H1 (cell line): ENCODE data around the gene PRAMEF9. TPM values are rescaled to one million over a fixed set of nuclear protein-coding genes. Genes with fewer than 3 reads are reported as not detected.
"Not testable (repeated sequence)": the region's sequence is repeated elsewhere in the genome, so short reads cannot be mapped to it uniquely, and the experiment has no call there.

Experiments
- CTCF ChIA-PET: fragments of 300-600 bp; sonication (Branson Sonifier 250); formaldehyde crosslinking; loops from one replicate; lab custom pipeline; 2021; ENCODE audit not compliant: partially characterized antibody; lab: Charles Lee
- POLR2A ChIA-PET: fragments of 300-600 bp; sonication (Branson Sonifier 250); formaldehyde crosslinking; loops from one replicate; lab custom pipeline; 2021; ENCODE audit warnings: inconsistent platforms; ENCODE audit not compliant: partially characterized antibody; lab: Charles Lee
- DNase-seq, 2 experiments: peaks; one replicate each; pipeline versions ENCODE4 v3.0.0 to v3.0.0-alpha.2; 2010 to 2022; ENCODE audit warnings: low spot score in 2 of 2, low read depth in 1 of 2, mixed read lengths in 1 of 2
- FAIRE-seq: peaks from 2 replicates; lab custom pipeline; 2011; peaks lifted over from hg19 to GRCh38; lab: Jason Lieb, UNC
- H2AFZ ChIP-seq: 2 replicates; pipeline ENCODE4 v1.8.1; 2012; ENCODE audit warnings: low read length, inconsistent platforms
- H2AK5ac ChIP-seq: 2 replicates; pipeline ENCODE4 v1.6.1; 2013; ENCODE audit warnings: low read depth, low read length
- H2BK120ac ChIP-seq: replicated peaks from 2 replicates; pipeline ENCODE3; 2013; ENCODE audit warnings: low read depth, low read length, inconsistent platforms
- H2BK12ac ChIP-seq: 2 replicates; pipeline ENCODE4 v1.6.1; 2013; ENCODE audit warnings: low read depth, low read length
- H2BK15ac ChIP-seq: 2 replicates; pipeline ENCODE4 v1.6.1; 2013; ENCODE audit warnings: low read length
- H2BK20ac ChIP-seq: 2 replicates; pipeline ENCODE4 v1.6.1; 2013; ENCODE audit warnings: low read length
- H2BK5ac ChIP-seq: 2 replicates; pipeline ENCODE4 v1.6.1; 2013; ENCODE audit warnings: low read depth, low read length
- H3K14ac ChIP-seq: 2 replicates; pipeline ENCODE4 v1.6.1; 2013; ENCODE audit warnings: inconsistent platforms; ENCODE audit not compliant: insufficient read length
- H3K18ac ChIP-seq: 2 replicates; pipeline ENCODE4 v1.6.1; 2013; ENCODE audit warnings: low read length; ENCODE audit errors: extremely low read depth
- H3K23ac ChIP-seq: 2 replicates; pipeline ENCODE4 v1.6.1; 2013; ENCODE audit warnings: inconsistent platforms; ENCODE audit not compliant: insufficient read length
- H3K23me2 ChIP-seq: 2 replicates; pipeline ENCODE4 v1.6.1; 2013; ENCODE audit warnings: low read depth, low read length
- H3K27ac ChIP-seq: 2 replicates; pipeline ENCODE4 v1.6.1; 2011; ENCODE audit warnings: low read depth, low read length, inconsistent platforms
- H3K27me3 ChIP-seq, 4 experiments: replicated peaks in 1 of 4; 1 replicate in 1 of 4; 2 replicates in 3 of 4; pipeline versions ENCODE4 v1.6.1 to v1.8.1; 2011 to 2013; ENCODE audit warnings: low read length in 3 of 4, mild to moderate bottlenecking in 3 of 4, inconsistent platforms in 2 of 4, mixed read lengths in 2 of 4, moderate library complexity in 1 of 4; ENCODE audit not compliant: control insufficient read depth in 3 of 4, insufficient read depth in 3 of 4; ENCODE audit errors: extremely low read depth in 1 of 4
- H3K36me3 ChIP-seq, 4 experiments: 2 replicates each; pipeline versions ENCODE4 v1.6.1 to v1.8.1; 2011 to 2013; ENCODE audit warnings: mild to moderate bottlenecking in 4 of 4, low read length in 3 of 4, moderate library complexity in 2 of 4, control low read depth in 1 of 4, inconsistent platforms in 1 of 4; ENCODE audit not compliant: insufficient read depth in 4 of 4, control insufficient read depth in 2 of 4
- H3K4ac ChIP-seq: replicated peaks from 2 replicates; pipeline ENCODE3; 2013; ENCODE audit warnings: low read length, low read depth, mixed read lengths, inconsistent platforms; ENCODE audit not compliant: insufficient read length
- H3K4me1 ChIP-seq, 4 experiments: replicated peaks in 1 of 4; 1 replicate in 1 of 4; 2 replicates in 3 of 4; pipeline versions ENCODE4 v1.6.1 to v1.8.1; 2011 to 2013; ENCODE audit warnings: low read length in 3 of 4, inconsistent platforms in 2 of 4, mixed read lengths in 1 of 4; ENCODE audit not compliant: insufficient read depth in 4 of 4, control insufficient read depth in 3 of 4
- H3K4me2 ChIP-seq, 2 experiments: 2 replicates each; pipeline versions ENCODE4 v1.6.1 to v1.8.1; 2011 to 2013; ENCODE audit warnings: low read depth in 2 of 2, low read length in 2 of 2, control low read depth in 1 of 2, inconsistent platforms in 1 of 2, mild to moderate bottlenecking in 1 of 2; ENCODE audit not compliant: insufficient read depth in 1 of 2
- H3K4me3 ChIP-seq, 4 experiments: fragments of 200-600, 300-600 bp in 1 of 4; sonication (generic), shearing (Covaris generic), sonication (Bioruptor Twin) in 1 of 4; 2 replicates each; pipeline versions ENCODE4 v1.5.1 to v1.8.1; 2011 to 2016; ENCODE audit warnings: low read length in 4 of 4, low read depth in 3 of 4, control low read depth in 2 of 4, inconsistent platforms in 2 of 4, mild to moderate bottlenecking in 2 of 4, mixed read lengths in 1 of 4, moderate library complexity in 1 of 4; ENCODE audit not compliant: insufficient read depth in 2 of 4; ENCODE audit errors: extremely low read depth in 1 of 4
- H3K56ac ChIP-seq: replicated peaks from 2 replicates; pipeline ENCODE3; 2013; ENCODE audit warnings: low read depth, mild to moderate bottlenecking, mixed read lengths, low read length, inconsistent platforms; ENCODE audit not compliant: insufficient read length
- H3K79me1 ChIP-seq: 2 replicates; pipeline ENCODE4 v1.6.1; 2013; ENCODE audit warnings: low read depth, low read length, control low read depth
- H3K79me2 ChIP-seq, 2 experiments: 2 replicates each; pipeline versions ENCODE4 v1.6.1 to v1.8.1; 2012 to 2013; ENCODE audit warnings: low read length in 2 of 2, mild to moderate bottlenecking in 2 of 2, inconsistent platforms in 1 of 2; ENCODE audit not compliant: insufficient read depth in 2 of 2, control insufficient read depth in 1 of 2
- H3K9ac ChIP-seq, 4 experiments: replicated peaks in 1 of 4; 1 replicate in 1 of 4; 2 replicates in 3 of 4; pipeline versions ENCODE4 v1.6.1 to v1.8.1; 2011 to 2013; ENCODE audit warnings: low read depth in 3 of 4, low read length in 3 of 4, control low read depth in 2 of 4, mild to moderate bottlenecking in 2 of 4, moderate library complexity in 2 of 4, inconsistent platforms in 1 of 4; ENCODE audit errors: extremely low read depth in 1 of 4
- H3K9me3 ChIP-seq, 2 experiments: 2 replicates each; pipeline versions ENCODE4 v1.6.1 to v1.8.1; 2012 to 2013; ENCODE audit warnings: mild to moderate bottlenecking in 2 of 2, moderate library complexity in 2 of 2, control low read depth in 1 of 2, inconsistent platforms in 1 of 2, low read depth in 1 of 2, low read length in 1 of 2, mixed read lengths in 1 of 2; ENCODE audit not compliant: insufficient read depth in 2 of 2
- H4K20me1 ChIP-seq, 2 experiments: replicated peaks in 1 of 2; 2 replicates each; pipeline versions ENCODE3 to v1.8.1; 2011 to 2013; ENCODE audit warnings: inconsistent platforms in 2 of 2, low read length in 2 of 2, mild to moderate bottlenecking in 1 of 2; ENCODE audit not compliant: insufficient read depth in 2 of 2, control insufficient read depth in 1 of 2
- H4K5ac ChIP-seq: 2 replicates; pipeline ENCODE4 v1.6.1; 2013; ENCODE audit warnings: low read length, low read depth, mixed read lengths, inconsistent platforms; ENCODE audit not compliant: insufficient read length
- H4K8ac ChIP-seq: 2 replicates; pipeline ENCODE4 v1.8.0; 2013; ENCODE audit warnings: mild to moderate bottlenecking, moderate library complexity, low read length, inconsistent platforms; ENCODE audit not compliant: insufficient read depth; ENCODE audit errors: extremely low read depth
- H4K91ac ChIP-seq: replicated peaks from 2 replicates; pipeline ENCODE3; 2013; ENCODE audit warnings: low read length, mixed read lengths, inconsistent platforms; ENCODE audit not compliant: insufficient read length
- WGBS, 2 experiments: shearing (Covaris generic) in 1 of 2; methylation state at CpG; one replicate each; pipeline versions ENCODE4 v1.1.6 to v1.1.7; 2013 to 2015; ENCODE audit warnings: low lambda C conversion rate in 2 of 2, mixed read lengths in 2 of 2, inconsistent platforms in 1 of 2, low coverage in 1 of 2, missing lambda C conversion rate in 1 of 2; ENCODE audit not compliant: insufficient replicate concordance in 2 of 2, insufficient coverage in 1 of 2, insufficient read length in 1 of 2; ENCODE audit errors: extremely low coverage in 1 of 2, missing lambda C conversion rate in 1 of 2; 5-methylcytosine and 5-hydroxymethylcytosine counted together
- polyA plus RNA-seq, 7 experiments: library from polyadenylated mRNA; depleted of rRNA in 3 of 7; stranded (reverse) in 5 of 7; unstranded in 2 of 7; fragments of >200 nt in 5 of 7; fragments of 200-250 nt in 2 of 7; gene quantifications; 1 replicate in 5 of 7; 2 replicates in 1 of 7; 4 replicates in 1 of 7; pipeline versions ENCODE4 v1.2.1 to v1.2.3, GENCODE V29; 2011 to 2013; ENCODE audit warnings: missing spikeins in 2 of 7, mixed read lengths in 2 of 7
- total RNA-seq: library from RNA; stranded (reverse); fragmentation: NEBNext Ultra II Directional; extraction: Animal tissue kit (Norgen Biotek cat#: 25700); gene quantifications from 2 replicates; pipeline ENCODE4 v1.2.1, GENCODE V29; 2021

PRAMEF9 gene
- total and polyA plus RNA-seq, 2 of the 8 experiments (the other 6 are each of a cell fraction or from before 2014, with no cell fraction given) = not detected

GRCh38 chr1:13208712-13209111 is 37.1 kb downstream of the PRAMEF9 start:
- H4K8ac ChIP-seq, H3K4me3 ChIP-seq, H3K14ac ChIP-seq, FAIRE-seq, H2AFZ ChIP-seq, H3K36me3 ChIP-seq, H4K91ac ChIP-seq, H4K5ac ChIP-seq, H3K56ac ChIP-seq, H3K27me3 ChIP-seq, H3K18ac ChIP-seq, H2BK20ac ChIP-seq, H4K20me1 ChIP-seq, H3K9me3 ChIP-seq, POLR2A ChIA-PET, H3K4me1 ChIP-seq, H3K79me2 ChIP-seq, H3K27ac ChIP-seq, H3K23me2 ChIP-seq, H2BK120ac ChIP-seq, DNase-seq, H3K9ac ChIP-seq, CTCF ChIA-PET, H2BK12ac ChIP-seq, H2AK5ac ChIP-seq, H2BK5ac ChIP-seq, H3K4ac ChIP-seq, H2BK15ac ChIP-seq, H3K79me1 ChIP-seq, H3K4me2 ChIP-seq, H3K23ac ChIP-seq: not testable (repeated sequence)
- no CpG with 5 or more reads among the region's 9 CpGs for WGBS, 2 experiments

- H4K8ac ChIP-seq, H3K18ac ChIP-seq, H2BK5ac ChIP-seq, H4K91ac ChIP-seq, H3K4me2 ChIP-seq, H2AFZ ChIP-seq, H3K14ac ChIP-seq, H3K23me2 ChIP-seq, DNase-seq, H2BK20ac ChIP-seq, H3K27ac ChIP-seq, H3K4me3 ChIP-seq, H3K79me1 ChIP-seq, H3K27me3 ChIP-seq, FAIRE-seq, POLR2A ChIA-PET, H3K36me3 ChIP-seq, H3K79me2 ChIP-seq, H3K4me1 ChIP-seq, CTCF ChIA-PET, H3K4ac ChIP-seq, H3K23ac ChIP-seq, H4K5ac ChIP-seq, H2BK120ac ChIP-seq, H2BK15ac ChIP-seq, H2AK5ac ChIP-seq, H3K9me3 ChIP-seq, H3K9ac ChIP-seq, H4K20me1 ChIP-seq, H3K56ac ChIP-seq, H2BK12ac ChIP-seq: not testable (repeated sequence)
- WGBS, 2 experiments = no CpG with 5 or more reads among the region's 7 CpGs
Observed at GRCh38 chr1:13216619-13217018, 45.0 kb downstream of the PRAMEF9 start.
